ENCODE measurements around the gene APOBEC3G. TPM values are rescaled to one million over a fixed set of nuclear protein-coding genes. Genes with fewer than 3 reads are reported as not detected.

APOBEC3G gene
- total and polyA plus RNA-seq, 10 of the 15 experiments (the other 5 are each of a cell fraction or from before 2014, with no cell fraction given): 103 to 232 (median 152) TPM

GRCh38 chr22:39092111-39092862, 15.2 kb downstream of the APOBEC3G start:
- peak; percentile 49 for ATAC-seq
- 0 out of 4 replicates have a peak, but pooled peaks of 1 of the 2 experiments have one; percentile 17 for TF ChIP-seq ETV6 (conservative IDR thresholded peaks at IDR 0.05 in 1 of 2, IDR thresholded peaks at IDR 0.05 in 1 of 2; ENCODE audit: borderline replicate concordance in 1 of 2, low read depth in 1 of 2)
- no peak for TF ChIP-seq MAX (IDR thresholded peaks at IDR 0.05; ENCODE audit: low read depth, low read length)
- TF ChIP-seq CBFB (IDR thresholded peaks at IDR 0.05; ENCODE audit: low read depth): no peak
- TF ChIP-seq YY1 (IDR thresholded peaks at IDR 0.05; ENCODE audit: low read depth, low read length): 0 out of 2 replicates have a peak, but pooled peaks have one; percentile 12
- TF ChIP-seq SPI1 (IDR thresholded peaks at IDR 0.05; ENCODE audit: borderline replicate concordance, insufficient read depth, low read depth, low read length): peak; percentile 70; the same call in 1 of the 2 replicates
- peak; percentile 7; the same call in 1 of the 2 replicates for TF ChIP-seq RUNX3 (IDR thresholded peaks at IDR 0.05; ENCODE audit: low read length)
- TF ChIP-seq EP300 (IDR thresholded peaks at IDR 0.05; ENCODE audit: borderline replicate concordance in 1 of 2, control insufficient read depth in 1 of 2, low read depth in 2 of 2, low read length in 2 of 2): no peak
- TF ChIP-seq SIX5 (IDR thresholded peaks at IDR 0.05; ENCODE audit: low read depth, low read length, severe bottlenecking): no peak
- TF ChIP-seq BCLAF1 (IDR thresholded peaks at IDR 0.05): no peak
- no peak for TF ChIP-seq JUND (IDR thresholded peaks at IDR 0.05; ENCODE audit: low read depth, low read length)
- peak; percentile 54 for TF ChIP-seq EED (IDR thresholded peaks at IDR 0.05; ENCODE audit: low read depth)
- no peak for TF ChIP-seq KLF5 (IDR thresholded peaks at IDR 0.05; ENCODE audit: partially characterized antibody)
- 0 out of 2 replicates have a peak, but pooled peaks have one; percentile 14 for TF ChIP-seq ATF7 (IDR thresholded peaks at IDR 0.05; ENCODE audit: low read depth)
- no peak for TF ChIP-seq TCF12 (IDR thresholded peaks at IDR 0.05; ENCODE audit: low read depth, low read length)
- peak; percentile 47 for TF ChIP-seq ZNF687 (IDR thresholded peaks at IDR 0.05)

More at GRCh38 chr22:39092111-39092862, 15.2 kb downstream of the APOBEC3G start:
- Histone ChIP-seq H3K4me3 (no peak overlapping the region), H4K20me1 (ENCODE audit: control insufficient read depth, insufficient read depth) (no peaks in the 10 kb centered on the region), H3K9me3 (replicated peaks; ENCODE audit: control insufficient read depth, insufficient read depth, low read length) (no peaks in the 10 kb centered on the region), H3K36me3 (ENCODE audit: control insufficient read depth in 2 of 2, insufficient read depth in 2 of 2, low read length in 1 of 2) (no peaks in the 10 kb centered on the region), H3K27me3 (replicated peaks in 1 of 2; ENCODE audit: control insufficient read depth in 2 of 2, insufficient read depth in 2 of 2, low read length in 1 of 2) (no peaks in the 10 kb centered on the region), H3K9ac (ENCODE audit: control insufficient read depth, insufficient read depth, low read length) (0 out of 2 replicates have a peak overlapping the region, but pooled peaks have one; percentile 1), H3K79me2 (ENCODE audit: control insufficient read depth, insufficient read depth, low read length) (no peaks in the 10 kb centered on the region; the same call in 1 of the 2 replicates), H3K4me1 (ENCODE audit: control insufficient read depth, insufficient read depth, low read length) (peaks cover 47% of the 10 kb centered on the region), H2AFZ (ENCODE audit: control insufficient read depth, low read depth, low read length) (peak overlapping the region; percentile 29), H3K4me2 (ENCODE audit: control insufficient read depth, insufficient read depth) (0 out of 2 replicates have a peak overlapping the region, but pooled peaks have one; percentile 50), H3K27ac (ENCODE audit: control insufficient read depth, insufficient read depth) (peak overlapping the region; percentile 13)
- DNase-seq (ENCODE audit: low read depth, low spot score): no peak
- intact Hi-C loops (cut with micrococcal nuclease; ENCODE audit: unreplicated experiment) (no loop called here), in situ Hi-C loops (cut with MboI) (no loop called here)
- ChIA-PET RAD21 (ENCODE audit: unreplicated experiment) (interaction anchor here (1.4 kb wide), 1 partner anchor 23 kb away, joined by 4 read pairs; no protein-coding TSS in a partner anchor), SMC1A (ENCODE audit: uncharacterized antibody, unreplicated experiment) (no interaction called here), CTCF (interaction anchor here (1.1 to 1.4 kb wide), 3 partner anchors 19 to 27 kb away, joined by 3 read pairs; no protein-coding TSS in a partner anchor), POLR2A (interaction anchor here (1.6 to 2.5 kb wide), 2 partner anchors 14 to 22 kb away, joined by 6 to 8 read pairs; partner anchors contain the start of gene APOBEC3G)
- BruUV-seq (replicated peaks): no TSS peak
- WGBS (ENCODE audit: insufficient coverage, insufficient replicate concordance, low lambda C conversion rate, missing lambda C conversion rate): 27% methylated on average over 8 of the region's 8 CpGs
- peak; percentile 66 for FAIRE-seq
